H9 (cell line): ENCODE measurements around the gene THEM5. TPM values are rescaled to one million over a fixed set of nuclear protein-coding genes. Genes with fewer than 3 reads are reported as not detected.
"Not testable (repeated sequence)": the region's sequence is repeated elsewhere in the genome, so short reads cannot be mapped to it uniquely, and the experiment has no call there.

Source experiments
- DNase-seq: peaks from one replicate; pipeline ENCODE4 v3.0.0-alpha.2; 2017
- H2AFZ ChIP-seq: one replicate; pipeline ENCODE4 v1.6.1; 2013; ENCODE audit warnings: mild to moderate bottlenecking, low read length, control low read depth, moderate library complexity
- H2AK5ac ChIP-seq: 2 replicates; pipeline ENCODE4 v1.6.1; 2013; ENCODE audit warnings: low read length, control low read depth, mixed read lengths; ENCODE audit not compliant: insufficient read length
- H2BK120ac ChIP-seq: one replicate; pipeline ENCODE4 v1.6.1; 2013; ENCODE audit warnings: low read depth, mild to moderate bottlenecking, low read length, control low read depth, inconsistent platforms; ENCODE audit not compliant: poor library complexity, severe bottlenecking
- H2BK12ac ChIP-seq: 2 replicates; pipeline ENCODE4 v1.6.1; 2013; ENCODE audit warnings: low read length, control low read depth, mixed read lengths, low read depth; ENCODE audit not compliant: insufficient read length
- H2BK15ac ChIP-seq: 2 replicates; pipeline ENCODE4 v1.6.1; 2013; ENCODE audit warnings: low read depth, low read length, control low read depth
- H2BK20ac ChIP-seq: one replicate; pipeline ENCODE4 v1.6.1; 2013; ENCODE audit warnings: low read depth, mild to moderate bottlenecking, low read length, control low read depth, inconsistent platforms; ENCODE audit not compliant: poor library complexity, severe bottlenecking
- H2BK5ac ChIP-seq: 2 replicates; pipeline ENCODE4 v1.6.1; 2013; ENCODE audit warnings: low read length, control low read depth, mixed read lengths; ENCODE audit not compliant: insufficient read length
- H3K14ac ChIP-seq: 2 replicates; pipeline ENCODE4 v1.6.1; 2013; ENCODE audit warnings: low read length, control low read depth; ENCODE audit not compliant: insufficient read depth
- H3K18ac ChIP-seq: 2 replicates; pipeline ENCODE4 v1.6.1; 2013; ENCODE audit warnings: low read depth, mild to moderate bottlenecking, mixed read lengths, low read length, control low read depth; ENCODE audit not compliant: insufficient read length
- H3K23ac ChIP-seq: 2 replicates; pipeline ENCODE4 v1.6.1; 2013; ENCODE audit warnings: low read length, control low read depth, mixed read lengths, low read depth; ENCODE audit not compliant: insufficient read length
- H3K23me2 ChIP-seq: 2 replicates; pipeline ENCODE4 v1.6.1; 2013; ENCODE audit warnings: low read depth, mild to moderate bottlenecking, mixed read lengths, low read length, control low read depth; ENCODE audit not compliant: insufficient read length, poor library complexity, severe bottlenecking
- H3K27ac ChIP-seq: 2 replicates; pipeline ENCODE4 v1.5.1; 2013; ENCODE audit warnings: low read length, control low read depth, mixed read lengths, low read depth; ENCODE audit not compliant: insufficient read length
- H3K27me3 ChIP-seq: 2 replicates; pipeline ENCODE4 v1.6.1; 2013; ENCODE audit warnings: low read length, control low read depth, inconsistent platforms; ENCODE audit not compliant: insufficient read depth
- H3K4ac ChIP-seq: 2 replicates; pipeline ENCODE4 v1.6.1; 2013; ENCODE audit warnings: low read depth, mild to moderate bottlenecking, control low read depth, inconsistent platforms, low read length, moderate library complexity
- H3K4me1 ChIP-seq: 2 replicates; pipeline ENCODE4 v1.6.1; 2013; ENCODE audit warnings: low read length, control low read depth, inconsistent platforms; ENCODE audit not compliant: insufficient read depth
- H3K4me2 ChIP-seq: 2 replicates; pipeline ENCODE4 v1.6.1; 2013; ENCODE audit warnings: low read length, control low read depth, mixed read lengths; ENCODE audit not compliant: insufficient read length, insufficient read depth
- H3K56ac ChIP-seq: 2 replicates; pipeline ENCODE4 v1.6.1; 2013; ENCODE audit warnings: low read depth, mild to moderate bottlenecking, mixed read lengths, low read length, control low read depth; ENCODE audit not compliant: insufficient read length
- H3K79me1 ChIP-seq: 2 replicates; pipeline ENCODE4 v1.6.1; 2013; ENCODE audit warnings: low read depth, mild to moderate bottlenecking, moderate library complexity, low read length, control low read depth, inconsistent platforms; ENCODE audit not compliant: insufficient read depth, poor library complexity, severe bottlenecking
- H3K79me2 ChIP-seq: 2 replicates; pipeline ENCODE4 v1.6.1; 2013; ENCODE audit warnings: low read length, control low read depth, inconsistent platforms; ENCODE audit not compliant: insufficient read depth
- H3K9ac ChIP-seq: 2 replicates; pipeline ENCODE4 v1.6.1; 2013; ENCODE audit warnings: low read length, control low read depth, mixed read lengths; ENCODE audit not compliant: insufficient read length; ENCODE audit errors: extremely low read depth
- H3K9me3 ChIP-seq: one replicate; pipeline ENCODE4 v1.6.1; 2013; ENCODE audit warnings: low read depth, low read length, inconsistent platforms; ENCODE audit not compliant: control insufficient read depth
- H3T11ph ChIP-seq: one replicate; pipeline ENCODE4 v1.6.1; 2013; ENCODE audit warnings: mild to moderate bottlenecking, low read length, control low read depth, inconsistent platforms
- H4K20me1 ChIP-seq: one replicate; pipeline ENCODE4 v1.6.1; 2013; ENCODE audit not compliant: control insufficient read depth, insufficient read length, insufficient read depth
- H4K5ac ChIP-seq: 2 replicates; pipeline ENCODE4 v1.6.1; 2013; ENCODE audit warnings: low read depth, mild to moderate bottlenecking, mixed read lengths, low read length, control low read depth; ENCODE audit not compliant: insufficient read length
- H4K8ac ChIP-seq: replicated peaks from 2 replicates; pipeline ENCODE4 v1.6.1; 2013; ENCODE audit warnings: low read length, control low read depth, mixed read lengths, low read depth; ENCODE audit not compliant: insufficient read length
- H4K91ac ChIP-seq: 2 replicates; pipeline ENCODE4 v1.6.1; 2013; ENCODE audit warnings: low read depth, mild to moderate bottlenecking, moderate library complexity, mixed read lengths, low read length, control low read depth; ENCODE audit not compliant: insufficient read length
- H3K27ac Mint-ChIP-seq, 3 experiments: 2 replicates in 2 of 3; 3 replicates in 1 of 3; pipeline ENCODE4 v1.8.0; 2020 to 2021; ENCODE audit warnings: mixed read lengths in 3 of 3, mild to moderate bottlenecking in 1 of 3, moderate library complexity in 1 of 3
- H3K27me3 Mint-ChIP-seq: 2 replicates; pipeline ENCODE4 v1.8.0; 2021; ENCODE audit warnings: low read depth, mild to moderate bottlenecking, moderate library complexity, mixed read lengths
- H3K36me3 Mint-ChIP-seq, 3 experiments: 2 replicates in 2 of 3; 3 replicates in 1 of 3; pipeline ENCODE4 v1.8.0; 2020 to 2021; ENCODE audit warnings: low read depth in 3 of 3, mixed read lengths in 3 of 3; ENCODE audit not compliant: insufficient read depth in 1 of 3
- H3K4me1 Mint-ChIP-seq, 2 experiments: 2 replicates each; pipeline ENCODE4 v1.8.0; 2020; ENCODE audit warnings: mixed read lengths in 2 of 2
- H3K4me3 Mint-ChIP-seq, 2 experiments: 2 replicates in 1 of 2; 3 replicates in 1 of 2; pipeline ENCODE4 v1.8.0; 2020 to 2021; ENCODE audit warnings: mild to moderate bottlenecking in 2 of 2, mixed read lengths in 2 of 2, moderate library complexity in 1 of 2
- H3K9me3 Mint-ChIP-seq, 2 experiments: 2 replicates in 1 of 2; 3 replicates in 1 of 2; pipeline ENCODE4 v1.8.0; 2020; ENCODE audit warnings: mild to moderate bottlenecking in 2 of 2, mixed read lengths in 2 of 2, moderate library complexity in 1 of 2
- CTCF ChIP-seq: fragments of 200-600 bp; sonication (generic); conservative IDR thresholded peaks from 3 replicates; pipeline ENCODE4 v1.8.0; 2021; ENCODE audit warnings: antibody characterized with exemption, mild to moderate bottlenecking
- WGBS: extraction: QIAGEN DNeasy Blood & Tissue Kit; methylation state at CpG from one replicate; pipeline ENCODE4 v1.1.7; 2013; ENCODE audit warnings: missing lambda C conversion rate, low lambda C conversion rate, mixed read lengths; ENCODE audit not compliant: insufficient read length; ENCODE audit errors: extremely low coverage; 5-methylcytosine and 5-hydroxymethylcytosine counted together
- total RNA-seq: library from RNA; stranded (reverse); gene quantifications from 2 replicates; pipeline ENCODE4 v1.2.1, GENCODE V29; 2021

The THEM5 gene
- total RNA-seq, 1 experiment from 2014 or later: not detected

GRCh38 chr1:151885479-151885878 lies 32.0 kb upstream of the THEM5 start:
- no peaks in the 10 kb centered on the region for H3K79me1 ChIP-seq
- no peak overlapping the region for H2AK5ac ChIP-seq
- H2BK5ac ChIP-seq: no peak overlapping the region
- H3K23ac ChIP-seq: no peak overlapping the region
- H2BK120ac ChIP-seq: no peak overlapping the region
- Mint-ChIP-seq H3K9me3 (peaks cover 4 to 8% of the 10 kb centered on the region in 2 experiments; a peak in 3 of 5 replicates), H3K27ac (no peak overlapping the region), H3K4me3 (no peak overlapping the region), H3K4me1 (no peaks in the 10 kb centered on the region), H3K36me3 (peaks cover 17 to 24% (median 18%) of the 10 kb centered on the region in 3 experiments), H3K27me3 (no peaks in the 10 kb centered on the region)
- no peak overlapping the region for H3K56ac ChIP-seq
- H3K4me2 ChIP-seq: no peak overlapping the region
- no CpG with 5 or more reads among the region's 1 CpG for WGBS
- H3K4ac ChIP-seq: no peak overlapping the region
- H3K18ac ChIP-seq: no peak overlapping the region
- no peak overlapping the region for H3T11ph ChIP-seq
- no peaks in the 10 kb centered on the region for H3K9me3 ChIP-seq
- H3K23me2 ChIP-seq: no peaks in the 10 kb centered on the region
- no peak overlapping the region for H4K5ac ChIP-seq
- H4K91ac ChIP-seq: no peak overlapping the region
- no peak overlapping the region for H3K27ac ChIP-seq
- no peaks in the 10 kb centered on the region for H3K79me2 ChIP-seq
- H2AFZ ChIP-seq: no peak overlapping the region
- no peak overlapping the region for H3K14ac ChIP-seq
- no peak overlapping the region for H2BK20ac ChIP-seq
- no peak for TF ChIP-seq CTCF
- no peak overlapping the region for H2BK15ac ChIP-seq
- H3K9ac ChIP-seq: no peak overlapping the region
- no peak overlapping the region for H2BK12ac ChIP-seq
- H3K27me3 ChIP-seq: no peaks in the 10 kb centered on the region
- H4K20me1 ChIP-seq: no peaks in the 10 kb centered on the region
- no peaks in the 10 kb centered on the region for H3K4me1 ChIP-seq
- no peak overlapping the region for H4K8ac ChIP-seq
- no peak for DNase-seq

GRCh38 chr1:151884879-151885278 lies 31.4 kb upstream of the THEM5 start:
- H3K79me2 ChIP-seq, H2BK15ac ChIP-seq, H2BK12ac ChIP-seq, H3K4me3 Mint-ChIP-seq, H3K79me1 ChIP-seq, H3K27me3 ChIP-seq, H4K91ac ChIP-seq, H4K8ac ChIP-seq, H3K27me3 Mint-ChIP-seq, H3K18ac ChIP-seq, H3K27ac Mint-ChIP-seq, H2BK120ac ChIP-seq, H4K20me1 ChIP-seq, H3K4me1 Mint-ChIP-seq, H2AK5ac ChIP-seq, H3K23ac ChIP-seq, DNase-seq, H3K23me2 ChIP-seq, H2BK20ac ChIP-seq, H3K9ac ChIP-seq, H3K4me1 ChIP-seq, H2AFZ ChIP-seq, H3K9me3 Mint-ChIP-seq, H3K9me3 ChIP-seq, H3K14ac ChIP-seq, H4K5ac ChIP-seq, H3K4me2 ChIP-seq, H3T11ph ChIP-seq, H2BK5ac ChIP-seq, H3K27ac ChIP-seq, H3K56ac ChIP-seq, H3K4ac ChIP-seq: not testable (repeated sequence)
- H3K36me3 Mint-ChIP-seq: peaks cover 17 to 24% (median 18%) of the 10 kb centered on the region in 3 experiments
- WGBS: no CpG with 5 or more reads among the region's 5 CpGs
